ENCODE measurements around the gene ZBTB42.
A peak's percentile ranks its signal among the peaks of the same experiment; 100 is the strongest.

GRCh38 chr14:104819361-104819781, 18.5 kb downstream of the ZBTB42 start:
- TF ChIP-seq, protein P1, sequence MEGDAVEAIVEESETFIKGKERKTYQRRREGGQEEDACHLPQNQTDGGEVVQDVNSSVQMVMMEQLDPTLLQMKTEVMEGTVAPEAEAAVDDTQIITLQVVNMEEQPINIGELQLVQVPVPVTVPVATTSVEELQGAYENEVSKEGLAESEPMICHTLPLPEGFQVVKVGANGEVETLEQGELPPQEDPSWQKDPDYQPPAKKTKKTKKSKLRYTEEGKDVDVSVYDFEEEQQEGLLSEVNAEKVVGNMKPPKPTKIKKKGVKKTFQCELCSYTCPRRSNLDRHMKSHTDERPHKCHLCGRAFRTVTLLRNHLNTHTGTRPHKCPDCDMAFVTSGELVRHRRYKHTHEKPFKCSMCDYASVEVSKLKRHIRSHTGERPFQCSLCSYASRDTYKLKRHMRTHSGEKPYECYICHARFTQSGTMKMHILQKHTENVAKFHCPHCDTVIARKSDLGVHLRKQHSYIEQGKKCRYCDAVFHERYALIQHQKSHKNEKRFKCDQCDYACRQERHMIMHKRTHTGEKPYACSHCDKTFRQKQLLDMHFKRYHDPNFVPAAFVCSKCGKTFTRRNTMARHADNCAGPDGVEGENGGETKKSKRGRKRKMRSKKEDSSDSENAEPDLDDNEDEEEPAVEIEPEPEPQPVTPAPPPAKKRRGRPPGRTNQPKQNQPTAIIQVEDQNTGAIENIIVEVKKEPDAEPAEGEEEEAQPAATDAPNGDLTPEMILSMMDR (tag by site-specific recombination; IDR thresholded peaks at IDR 0.05): no peak
- TF ChIP-seq BCL11A (tag by site-specific recombination; IDR thresholded peaks at IDR 0.05; ENCODE audit: low read depth) (no peak), KLF1 (tag by site-specific recombination; IDR thresholded peaks at IDR 0.05) (peak; percentile 41), ZNF768 (tag by site-specific recombination; IDR thresholded peaks at IDR 0.05) (no peak), ZNF670 (tag by site-specific recombination; IDR thresholded peaks at IDR 0.05; ENCODE audit: low read depth) (no peak), YY1 (tag by site-specific recombination; IDR thresholded peaks at IDR 0.05) (no peak), ZNF239 (tag by site-specific recombination; IDR thresholded peaks at IDR 0.05) (no peak), ZFP41 (tag by site-specific recombination; IDR thresholded peaks at IDR 0.05; ENCODE audit: borderline replicate concordance) (no peak), ZNF518A (tag by site-specific recombination; conservative IDR thresholded peaks at IDR 0.05; ENCODE audit: low read depth) (no peak), ZNF658 (tag by site-specific recombination; IDR thresholded peaks at IDR 0.05) (no peak), ZNF510 (tag by site-specific recombination; IDR thresholded peaks at IDR 0.05; ENCODE audit: insufficient replicate concordance) (no peak)
- TF ChIP-seq, protein P2, sequence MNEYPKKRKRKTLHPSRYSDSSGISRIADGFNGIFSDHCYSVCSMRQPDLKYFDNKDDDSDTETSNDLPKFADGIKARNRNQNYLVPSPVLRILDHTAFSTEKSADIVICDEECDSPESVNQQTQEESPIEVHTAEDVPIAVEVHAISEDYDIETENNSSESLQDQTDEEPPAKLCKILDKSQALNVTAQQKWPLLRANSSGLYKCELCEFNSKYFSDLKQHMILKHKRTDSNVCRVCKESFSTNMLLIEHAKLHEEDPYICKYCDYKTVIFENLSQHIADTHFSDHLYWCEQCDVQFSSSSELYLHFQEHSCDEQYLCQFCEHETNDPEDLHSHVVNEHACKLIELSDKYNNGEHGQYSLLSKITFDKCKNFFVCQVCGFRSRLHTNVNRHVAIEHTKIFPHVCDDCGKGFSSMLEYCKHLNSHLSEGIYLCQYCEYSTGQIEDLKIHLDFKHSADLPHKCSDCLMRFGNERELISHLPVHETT (tag by site-specific recombination; IDR thresholded peaks at IDR 0.05): no peak
- TF ChIP-seq, protein P3, sequence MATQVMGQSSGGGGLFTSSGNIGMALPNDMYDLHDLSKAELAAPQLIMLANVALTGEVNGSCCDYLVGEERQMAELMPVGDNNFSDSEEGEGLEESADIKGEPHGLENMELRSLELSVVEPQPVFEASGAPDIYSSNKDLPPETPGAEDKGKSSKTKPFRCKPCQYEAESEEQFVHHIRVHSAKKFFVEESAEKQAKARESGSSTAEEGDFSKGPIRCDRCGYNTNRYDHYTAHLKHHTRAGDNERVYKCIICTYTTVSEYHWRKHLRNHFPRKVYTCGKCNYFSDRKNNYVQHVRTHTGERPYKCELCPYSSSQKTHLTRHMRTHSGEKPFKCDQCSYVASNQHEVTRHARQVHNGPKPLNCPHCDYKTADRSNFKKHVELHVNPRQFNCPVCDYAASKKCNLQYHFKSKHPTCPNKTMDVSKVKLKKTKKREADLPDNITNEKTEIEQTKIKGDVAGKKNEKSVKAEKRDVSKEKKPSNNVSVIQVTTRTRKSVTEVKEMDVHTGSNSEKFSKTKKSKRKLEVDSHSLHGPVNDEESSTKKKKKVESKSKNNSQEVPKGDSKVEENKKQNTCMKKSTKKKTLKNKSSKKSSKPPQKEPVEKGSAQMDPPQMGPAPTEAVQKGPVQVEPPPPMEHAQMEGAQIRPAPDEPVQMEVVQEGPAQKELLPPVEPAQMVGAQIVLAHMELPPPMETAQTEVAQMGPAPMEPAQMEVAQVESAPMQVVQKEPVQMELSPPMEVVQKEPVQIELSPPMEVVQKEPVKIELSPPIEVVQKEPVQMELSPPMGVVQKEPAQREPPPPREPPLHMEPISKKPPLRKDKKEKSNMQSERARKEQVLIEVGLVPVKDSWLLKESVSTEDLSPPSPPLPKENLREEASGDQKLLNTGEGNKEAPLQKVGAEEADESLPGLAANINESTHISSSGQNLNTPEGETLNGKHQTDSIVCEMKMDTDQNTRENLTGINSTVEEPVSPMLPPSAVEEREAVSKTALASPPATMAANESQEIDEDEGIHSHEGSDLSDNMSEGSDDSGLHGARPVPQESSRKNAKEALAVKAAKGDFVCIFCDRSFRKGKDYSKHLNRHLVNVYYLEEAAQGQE (tag by site-specific recombination; IDR thresholded peaks at IDR 0.05): no peak
- TF ChIP-seq, protein P4, sequence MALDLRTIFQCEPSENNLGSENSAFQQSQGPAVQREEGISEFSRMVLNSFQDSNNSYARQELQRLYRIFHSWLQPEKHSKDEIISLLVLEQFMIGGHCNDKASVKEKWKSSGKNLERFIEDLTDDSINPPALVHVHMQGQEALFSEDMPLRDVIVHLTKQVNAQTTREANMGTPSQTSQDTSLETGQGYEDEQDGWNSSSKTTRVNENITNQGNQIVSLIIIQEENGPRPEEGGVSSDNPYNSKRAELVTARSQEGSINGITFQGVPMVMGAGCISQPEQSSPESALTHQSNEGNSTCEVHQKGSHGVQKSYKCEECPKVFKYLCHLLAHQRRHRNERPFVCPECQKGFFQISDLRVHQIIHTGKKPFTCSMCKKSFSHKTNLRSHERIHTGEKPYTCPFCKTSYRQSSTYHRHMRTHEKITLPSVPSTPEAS (tag by site-specific recombination; IDR thresholded peaks at IDR 0.05): no peak

Data from HEK293 (cell line).